Heart left ventricle (tissue), 16 donors: Measurements from ENCODE around the gene SNX3. TPM values are rescaled to one million over a fixed set of nuclear protein-coding genes. Genes with fewer than 3 reads are reported as not detected.
"Not testable (repeated sequence)": the region's sequence is repeated elsewhere in the genome, so short reads cannot be mapped to it uniquely, and the experiment has no call there.

Experiments used
- ATAC-seq, 4 donors: fragments of 200-7000 bp; cut with Tn5 transposase; one replicate each; pipeline ENCODE4 v1.9.1; 2020 to 2022; ENCODE audit warnings: moderate library complexity in 4 of 4, mild to moderate bottlenecking in 3 of 4, moderate number of reproducible peaks in 1 of 4
- DNase-seq, 5 donors: peaks; one replicate each; pipeline ENCODE4 v3.0.0-alpha.2; 2020
- H3K27ac ChIP-seq, 12 donors: fragments of 200-600 bp; sonication (generic) in 4 of 12; one replicate each; pipeline versions ENCODE4 v1.5.0 to v1.8.0; 2016 to 2022; ENCODE audit warnings: mild to moderate bottlenecking in 2 of 12
- H3K27me3 ChIP-seq, 9 donors: fragments of 200-600 bp; sonication (generic) in 2 of 9; one replicate each; pipeline versions ENCODE4 v1.5.1 to v1.8.0; 2016 to 2022; ENCODE audit warnings: mild to moderate bottlenecking in 3 of 9
- H3K36me3 ChIP-seq, 9 donors: fragments of 200-600 bp; sonication (generic) in 2 of 9; one replicate each; pipeline versions ENCODE4 v1.5.0 to v1.8.0; 2018 to 2022; ENCODE audit warnings: mild to moderate bottlenecking in 2 of 9
- H3K4me1 ChIP-seq, 12 donors: fragments of 200-600 bp; sonication (generic) in 4 of 12; one replicate each; pipeline versions ENCODE4 v1.5.0 to v1.8.0; 2016 to 2022; ENCODE audit warnings: mild to moderate bottlenecking in 3 of 12
- H3K4me3 ChIP-seq, 12 donors: fragments of 200-600 bp; sonication (generic) in 4 of 12; one replicate each; pipeline versions ENCODE4 v1.5.0 to v1.8.0; 2017 to 2022; ENCODE audit warnings: mild to moderate bottlenecking in 9 of 12, moderate library complexity in 4 of 12
- H3K9me3 ChIP-seq, 12 donors: fragments of 200-600 bp; sonication (generic) in 4 of 12; one replicate each; pipeline versions ENCODE4 v1.5.0 to v1.8.0; 2016 to 2022; ENCODE audit warnings: mild to moderate bottlenecking in 1 of 12
- CTCF ChIP-seq, 12 donors: fragments of 200-600 bp; sonication (generic) in 4 of 12; IDR thresholded peaks; one replicate each; pipeline versions ENCODE4 v1.5.0 to v1.8.0; 2018 to 2022; ENCODE audit warnings: antibody characterized with exemption in 12 of 12, mild to moderate bottlenecking in 5 of 12
- POLR2A ChIP-seq, 2 donors: fragments of 450-650 bp; IDR thresholded peaks; one replicate each; pipeline ENCODE4 v1.6.1; 2017; ENCODE audit warnings: antibody characterized with exemption in 2 of 2, mild to moderate bottlenecking in 2 of 2, moderate library complexity in 2 of 2
- WGBS, 4 donors: extraction: QIAGEN DNeasy Blood & Tissue Kit in 2 of 4; methylation state at CpG; one replicate each; pipeline versions ENCODE4 v1.1.5 to v1.1.7; 2013 to 2018; 5-methylcytosine and 5-hydroxymethylcytosine counted together
- intact Hi-C, 10 donors: fragments of 100-400 bp; cut with DNase I; formaldehyde crosslinking; loops; one replicate each; pipeline versions ENCODE4 v1.11.1 to v1.14.2; 2022
- polyA plus RNA-seq, 2 donors: library from polyadenylated mRNA; stranded (reverse); fragments of 200-250 nt; gene quantifications; one replicate each; pipeline ENCODE4 v1.2.3, GENCODE V29; 2013
- total RNA-seq, 9 donors: library from RNA; depleted of rRNA in 2 of 9; stranded (reverse); fragments of >200 nt in 2 of 9; fragmentation: NEBNext Ultra II Directional in 3 of 9; extraction: Animal tissue kit (Norgen Biotek cat#: 25700) in 3 of 9; gene quantifications; one replicate each; pipeline versions ENCODE4 v1.1.0 to v1.2.4, GENCODE V29; 2016 to 2023
- donor health status: ischemic (EF 13 %, LVEDD 7.1; RV severe dilation, severe dysfunction).
- donor health status: healthy with polysubstance abuse.
- donor health status: DM: no; HTN: yes; CAD: no.
- donor health status: DM: no; HTN: no; CAD: no.
- donor health status: ischemic (EF 25% LVEDD 6.9; RV normal size, moderate dysfunction).
- donor health status: ischemic (EF 25% LVEDD 5.7; RV mildly dilated, moderate dysfunction).
- donor health status: healthy.
- donor health status: DM: yes; HTN: yes; CAD: no.
- donor health status: ischemic (EF 35%, LVEDD 5.7; RV mildly dilated, moderate dysfunction).
- donor health status: nonischemic (EF 11% LVEDD 7.7; RV severe dilation, severe dysfunction).
- donor health status: DM: yes; HTN: yes; CAD: no.
- donor health status: PGD.
- donor health status: ischemic (EF 29% LVEDD 5.4; RV normal size, mild dysfunction).
- donor health status: nonischemic (EF 23%, LVEDD 6.1; RV moderate dilation, normal function).

Gene SNX3
- total and polyA plus RNA-seq, 11 donors: 180 to 259 (median 229) TPM

DNA sequence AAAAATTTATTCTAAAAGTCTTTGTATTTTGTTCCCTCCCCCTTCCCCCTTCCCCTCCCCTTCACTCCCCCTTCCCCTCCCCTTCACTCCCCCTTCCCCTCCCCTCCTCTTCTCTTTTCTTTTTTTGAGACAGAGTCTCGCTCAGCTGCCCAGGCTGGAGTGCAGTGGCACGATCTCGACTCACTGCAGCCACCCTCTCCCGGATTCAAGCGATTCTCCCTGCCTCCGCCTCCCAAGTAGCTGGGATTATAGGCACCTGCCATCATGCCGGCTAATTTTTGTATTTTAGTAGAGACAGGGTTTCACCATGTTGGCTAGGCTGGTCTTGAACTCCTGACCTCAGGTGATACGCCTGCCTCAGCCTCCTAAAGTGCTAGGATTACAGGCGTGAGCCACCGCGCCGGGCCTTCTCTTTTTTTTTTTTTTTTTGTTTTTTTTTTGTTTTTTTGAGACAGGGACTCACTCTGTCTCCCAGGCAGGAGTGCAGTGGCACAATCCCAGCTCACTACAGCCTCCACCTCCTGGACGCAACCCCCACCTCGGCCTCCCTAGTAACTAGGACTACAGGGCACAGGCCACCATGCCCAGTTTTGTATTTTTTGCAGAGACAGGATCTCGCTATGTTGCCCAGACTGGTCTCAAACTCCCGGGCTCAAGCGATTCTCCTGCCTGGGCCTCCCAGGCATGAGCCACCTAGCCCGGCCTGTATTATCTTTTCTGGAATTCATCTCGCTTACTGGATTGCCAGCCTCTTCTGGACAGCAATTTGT lies 32.9 kb upstream of the SNX3 start:
- DNase-seq (peak in 1 of 5 donors; percentile 25), ATAC-seq (no peak)
- no peaks in the 10 kb centered on the region for H3K27me3 ChIP-seq
- TF ChIP-seq POLR2A (IDR thresholded peaks at IDR 0.05) (no peak), CTCF (IDR thresholded peaks at IDR 0.05) (no peak)
- H3K9me3 ChIP-seq: no peaks in the 10 kb centered on the region
- 91 to 95% (median 93%) methylated on average over 18 to 19 of the region's 19 CpGs for WGBS, 4 donors
- H3K36me3 ChIP-seq: no peaks in the 10 kb centered on the region
- H3K4me3 ChIP-seq: peak overlapping the region in 9 of 12 donors; percentile 67 to 92 (median 84)
- H3K4me1 ChIP-seq: peaks cover 0 to 17% (median 7%) of the 10 kb centered on the region in 12 donors
- peak overlapping the region in 6 of 12 donors; percentile 89 to 98 (median 96) for H3K27ac ChIP-seq
- intact Hi-C loops: loop anchor here in 3 of 10 donors (1.0 to 2.0 kb wide), 2 partner anchors 32 to 33 kb away; partner anchors contain the start of gene SNX3 (in 3 of the 3)

DNA sequence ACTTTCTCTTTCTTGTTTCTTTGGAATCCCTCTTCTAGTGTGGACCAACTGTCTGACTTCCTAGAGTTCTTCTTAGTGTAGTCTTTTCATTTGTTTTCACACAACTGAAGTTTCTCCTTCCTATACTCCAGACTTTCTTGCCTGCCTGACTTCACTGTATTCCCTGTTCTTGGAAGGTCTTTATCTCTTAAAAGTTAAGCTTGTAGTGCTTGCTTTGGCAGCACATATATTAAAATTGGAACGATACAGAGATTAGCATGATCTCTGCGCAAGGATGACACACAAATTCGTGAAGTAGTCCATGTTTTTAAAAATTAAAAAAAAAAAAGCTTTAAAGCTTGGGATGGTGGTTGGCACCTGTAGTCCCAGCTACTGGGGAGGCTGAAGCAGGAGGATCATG lies 31.7 kb upstream of the SNX3 start:
- H3K27ac ChIP-seq, H3K4me3 ChIP-seq, intact Hi-C loops, DNase-seq, ATAC-seq, H3K36me3 ChIP-seq, H3K9me3 ChIP-seq, H3K27me3 ChIP-seq: not testable (repeated sequence)
- WGBS, 4 donors: 59 to 81% (median 75%) methylated on average over 3 of the region's 3 CpGs
- H3K4me1 ChIP-seq: peaks cover 0 to 17% (median 7%) of the 10 kb centered on the region in 12 donors

DNA sequence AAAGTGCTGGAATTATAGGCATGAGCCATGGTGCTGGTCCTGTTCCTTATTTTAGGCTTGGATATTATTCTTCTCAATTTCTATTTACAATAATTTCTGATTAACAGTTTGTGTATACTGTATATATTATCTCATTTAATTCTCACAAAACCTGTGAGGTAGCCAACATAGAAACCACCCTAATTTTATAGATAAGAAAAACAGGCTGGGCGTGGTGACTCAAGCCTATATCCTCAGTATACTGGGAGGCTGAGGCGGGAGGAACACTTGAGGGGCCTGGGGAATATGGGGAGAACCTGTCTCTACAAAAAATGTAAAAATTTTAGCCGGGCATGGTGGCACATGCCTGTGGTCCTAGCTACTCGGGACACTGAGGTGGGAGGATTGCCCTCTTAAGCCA lies 30.3 kb upstream of the SNX3 start:
- H3K4me1 ChIP-seq: peaks cover 0 to 13% (median 7%) of the 10 kb centered on the region in 12 donors
- DNase-seq (no peak), ATAC-seq (no peak)
- H3K9me3 ChIP-seq: no peaks in the 10 kb centered on the region
- no peaks in the 10 kb centered on the region for H3K36me3 ChIP-seq
- no peak overlapping the region for H3K27ac ChIP-seq
- TF ChIP-seq POLR2A (IDR thresholded peaks at IDR 0.05) (no peak), CTCF (IDR thresholded peaks at IDR 0.05) (no peak)
- H3K4me3 ChIP-seq: no peak overlapping the region
- WGBS, 4 donors: 85 to 90% (median 88%) methylated on average over 4 of the region's 4 CpGs
- no peaks in the 10 kb centered on the region for H3K27me3 ChIP-seq
- intact Hi-C loops: no loop called here

DNA sequence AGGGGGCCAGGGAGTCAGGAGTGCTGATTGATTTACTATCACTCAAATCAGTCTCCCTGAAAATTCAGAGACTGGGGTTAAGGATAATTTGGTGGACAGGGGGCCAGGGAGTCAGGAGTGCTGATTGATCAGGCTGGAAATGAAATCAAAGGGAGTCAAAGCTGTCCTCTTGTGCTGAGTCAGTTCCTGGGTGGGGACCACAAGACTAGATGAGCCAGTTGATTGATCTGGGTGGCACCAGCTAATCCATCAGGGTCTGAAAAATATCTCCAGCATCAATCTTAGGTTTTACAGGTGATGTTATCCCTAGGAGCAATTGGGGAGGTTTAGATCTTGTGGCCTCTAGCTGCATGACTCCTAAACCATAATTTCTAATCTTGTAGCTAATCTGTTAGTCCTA lies 27.9 kb upstream of the SNX3 start:
- DNase-seq: no peak
- Histone ChIP-seq H3K4me3 (no peak overlapping the region), H3K9me3 (no peaks in the 10 kb centered on the region), H3K27me3 (no peaks in the 10 kb centered on the region), H3K36me3 (no peaks in the 10 kb centered on the region), H3K27ac (no peak overlapping the region), H3K4me1 (no peaks in the 10 kb centered on the region)
- TF ChIP-seq POLR2A (IDR thresholded peaks at IDR 0.05) (no peak), CTCF (IDR thresholded peaks at IDR 0.05) (no peak)
- intact Hi-C loops: no loop called here
- no peak for ATAC-seq
